HepG2 (cell line): ENCODE data around the gene FAM114A2. TPM values are rescaled to one million over a fixed set of nuclear protein-coding genes. Genes with fewer than 3 reads are reported as not detected.

Source experiments
- ATAC-seq: fragments of 200-7000 bp; cut with Tn5 transposase; 3 replicates; pipeline ENCODE4 v1.9.1; 2020; ENCODE audit warnings: mild to moderate bottlenecking, moderate library complexity
- BruUV-seq: library from RNA; stranded (reverse); fragments of 400-500 nt; replicated peaks from 2 replicates; lab custom pipeline; 2021; lab: Mats Ljungman, UMichigan
- CTCF ChIA-PET: fragments of 300-600 bp; formaldehyde crosslinking; extraction: SDS; loops from one replicate; lab custom pipeline; 2021; ENCODE audit warnings: low total read pairs, inconsistent platforms, low intra/inter-chr PET ratio; lab: Yijun Ruan, JAX
- POLR2A ChIA-PET: fragments of 350-600 bp; sonication (Branson Sonifier 250); formaldehyde crosslinking; loops from one replicate; lab custom pipeline; 2020; ENCODE audit warnings: antibody characterized with exemption, inconsistent platforms; lab: Yijun Ruan, JAX
- DNase-seq: peaks from one replicate; pipeline ENCODE4 v3.0.0-alpha.2; 2015; ENCODE audit warnings: low spot score
- FAIRE-seq: peaks from 3 replicates; lab custom pipeline; 2011; peaks lifted over from hg19 to GRCh38; lab: Jason Lieb, UNC
- H2AFZ ChIP-seq: one replicate; pipeline ENCODE4 v1.6.1; 2011; ENCODE audit warnings: low read length, inconsistent platforms
- H3K27ac ChIP-seq: fragments of 300-600 bp; 3 replicates; pipeline ENCODE4 v1.8.0; 2011; ENCODE audit warnings: mixed run types, mild to moderate bottlenecking, mixed read lengths, low read length, inconsistent platforms; ENCODE audit not compliant: insufficient read depth; ENCODE audit errors: extremely low read length
- H3K27me3 ChIP-seq, 2 experiments: fragments of 200-600 bp in 1 of 2; 2 replicates in 1 of 2; 3 replicates in 1 of 2; pipeline versions ENCODE4 v1.6.0 to v1.8.0; 2011; ENCODE audit warnings: low read length in 2 of 2, mild to moderate bottlenecking in 2 of 2, moderate library complexity in 2 of 2, inconsistent platforms in 1 of 2; ENCODE audit not compliant: insufficient read depth in 2 of 2, control insufficient read depth in 1 of 2
- H3K36me3 ChIP-seq, 2 experiments: fragments of 200-600 bp in 1 of 2; replicated peaks in 1 of 2; 2 replicates in 1 of 2; 3 replicates in 1 of 2; pipeline versions ENCODE4 v1.5.1 to v1.8.0; 2011; ENCODE audit warnings: low read length in 2 of 2, inconsistent platforms in 1 of 2; ENCODE audit not compliant: insufficient read depth in 2 of 2, control insufficient read depth in 1 of 2
- H3K4me1 ChIP-seq: 2 replicates; pipeline ENCODE4 v1.5.1; 2012; ENCODE audit warnings: low read length, inconsistent platforms; ENCODE audit not compliant: insufficient read depth
- H3K4me2 ChIP-seq: 2 replicates; pipeline ENCODE4 v1.6.0; 2011; ENCODE audit warnings: low read depth, low read length, inconsistent platforms
- H3K4me3 ChIP-seq, 3 experiments: fragments of 200-600 bp in 1 of 3; sonication (generic), shearing (Covaris generic) in 1 of 3; replicated peaks in 1 of 3; 2 replicates each; pipeline ENCODE4 v1.5.1; 2011 to 2016; ENCODE audit warnings: low read length in 3 of 3, inconsistent platforms in 2 of 3, low read depth in 2 of 3, mild to moderate bottlenecking in 2 of 3, control low read depth in 1 of 3, mixed read lengths in 1 of 3; ENCODE audit not compliant: insufficient read depth in 1 of 3
- H3K79me2 ChIP-seq: one replicate; pipeline ENCODE4 v1.6.1; 2011; ENCODE audit warnings: low read length, inconsistent platforms; ENCODE audit not compliant: insufficient read depth
- H3K9ac ChIP-seq: 2 replicates; pipeline ENCODE4 v1.6.0; 2011; ENCODE audit warnings: mild to moderate bottlenecking, low read depth, low read length, inconsistent platforms; ENCODE audit not compliant: insufficient read depth
- H3K9me3 ChIP-seq: 2 replicates; pipeline ENCODE4 v1.5.1; 2012; ENCODE audit warnings: mild to moderate bottlenecking, low read length
- H4K20me1 ChIP-seq: 2 replicates; pipeline ENCODE4 v1.6.0; 2011; ENCODE audit warnings: inconsistent platforms, mild to moderate bottlenecking, low read length, moderate library complexity; ENCODE audit not compliant: insufficient read depth
- CBX1 ChIP-seq: IDR thresholded peaks from one replicate; pipeline ENCODE4 v1.6.1; 2016; ENCODE audit warnings: antibody characterized with exemption, low read depth
- CENPX ChIP-seq: sonication (generic); formaldehyde crosslinking; IDR thresholded peaks from 2 replicates; pipeline ENCODE4 v1.9.0; 2021; ENCODE audit warnings: mild to moderate bottlenecking, missing genetic modification reagents, moderate library complexity
- ESRRA ChIP-seq: sonication (generic); formaldehyde crosslinking; IDR thresholded peaks from 2 replicates; pipeline ENCODE4 v1.5.1; 2020; ENCODE audit warnings: mild to moderate bottlenecking, low read depth, missing genetic modification reagents
- HOXD1 ChIP-seq: sonication (generic); formaldehyde crosslinking; IDR thresholded peaks from 2 replicates; pipeline ENCODE4 v1.5.0; 2020; ENCODE audit warnings: missing genetic modification reagents
- MBNL3 ChIP-seq: fragments of 250-450 bp; sonication (Bioruptor Pico); conservative IDR thresholded peaks from 2 replicates; pipeline ENCODE4 v1.8.0; 2022; ENCODE audit warnings: mild to moderate bottlenecking, inconsistent platforms
- NFYB ChIP-seq: sonication (generic); formaldehyde crosslinking; IDR thresholded peaks from 2 replicates; pipeline ENCODE4 v1.4.0; 2020; ENCODE audit warnings: missing genetic modification reagents
- RAD21 ChIP-seq: fragments of 450-650 bp; formaldehyde crosslinking; IDR thresholded peaks from 2 replicates; pipeline ENCODE4 v1.5.0; 2020; ENCODE audit warnings: mild to moderate bottlenecking
- SNAPC5 ChIP-seq: sonication (generic); formaldehyde crosslinking; IDR thresholded peaks from 2 replicates; pipeline ENCODE4 v1.8.1; 2023; ENCODE audit warnings: mild to moderate bottlenecking, missing genetic modification reagents, borderline replicate concordance
- TFE3 ChIP-seq: IDR thresholded peaks from 2 replicates; pipeline ENCODE4 v1.6.1; 2016
- ZBTB7A ChIP-seq: sonication (generic); formaldehyde crosslinking; IDR thresholded peaks from 2 replicates; pipeline ENCODE4 v1.8.0; 2022; ENCODE audit warnings: mild to moderate bottlenecking, missing genetic modification reagents
- ZFP62 ChIP-seq: sonication (generic); formaldehyde crosslinking; IDR thresholded peaks from 2 replicates; pipeline ENCODE4 v1.4.0; 2020; ENCODE audit warnings: missing genetic modification reagents
- ZNF180 ChIP-seq: sonication (generic); formaldehyde crosslinking; IDR thresholded peaks from 2 replicates; pipeline ENCODE4 v1.4.0; 2020; ENCODE audit warnings: low read depth, missing genetic modification reagents, borderline replicate concordance
- ZNF292 ChIP-seq: sonication (generic); formaldehyde crosslinking; IDR thresholded peaks from 2 replicates; pipeline ENCODE4 v1.8.1; 2022; ENCODE audit warnings: mild to moderate bottlenecking, low read depth, missing genetic modification reagents, borderline replicate concordance
- ZNF333 ChIP-seq: sonication (generic); formaldehyde crosslinking; IDR thresholded peaks from 2 replicates; pipeline ENCODE4 v1.4.0; 2020; ENCODE audit warnings: mild to moderate bottlenecking, missing genetic modification reagents, borderline replicate concordance
- ZNF563 ChIP-seq: sonication (generic); formaldehyde crosslinking; IDR thresholded peaks from 2 replicates; pipeline ENCODE4 v1.8.0; 2022; ENCODE audit warnings: mild to moderate bottlenecking, moderate library complexity, missing genetic modification reagents
- ZNF775 ChIP-seq: sonication (generic); formaldehyde crosslinking; IDR thresholded peaks from 2 replicates; pipeline ENCODE4 v1.4.0; 2020; ENCODE audit warnings: missing genetic modification reagents, mild to moderate bottlenecking, moderate library complexity, borderline replicate concordance
- ZNF780A ChIP-seq: sonication (generic); formaldehyde crosslinking; IDR thresholded peaks from 2 replicates; pipeline ENCODE4 v1.8.0; 2022; ENCODE audit warnings: mild to moderate bottlenecking, missing genetic modification reagents, moderate library complexity
- ZSCAN30 ChIP-seq: sonication (generic); formaldehyde crosslinking; IDR thresholded peaks from 2 replicates; pipeline ENCODE4 v1.5.0; 2020; ENCODE audit warnings: mild to moderate bottlenecking, missing genetic modification reagents
- WGBS: methylation state at CpG from one replicate; pipeline ENCODE4 v1.1.6; 2017; ENCODE audit warnings: low lambda C conversion rate; 5-methylcytosine and 5-hydroxymethylcytosine counted together
- in situ Hi-C: cut with HindIII; loops from 2 replicates; pipeline ENCODE4 v1.10.0; 2017; ENCODE audit warnings: low pct_unique_long_range_greater_than_20kb; ENCODE audit not compliant: extremely low pct_ligation_motif_present
- intact Hi-C: fragments of 100-400 bp; cut with micrococcal nuclease; formaldehyde crosslinking; loops from one replicate; pipeline ENCODE4 v1.10.0; 2022; ENCODE audit not compliant: unreplicated experiment
- polyA plus RNA-seq, 8 experiments: library from polyadenylated mRNA; depleted of rRNA in 3 of 8; stranded (reverse) in 7 of 8; unstranded in 1 of 8; fragments of >200 nt; fragmentation: Illumina TruSeq in 4 of 8; extraction: Trizol in 4 of 8; gene quantifications; 2 replicates each; pipeline versions ENCODE4 v1.2.1 to v1.2.3, GENCODE V29; 2011 to 2016; ENCODE audit warnings: low read depth in 4 of 8, missing spikeins in 1 of 8, mixed read lengths in 1 of 8; ENCODE audit not compliant: insufficient read depth in 1 of 8
- total RNA-seq, 5 experiments: library from RNA; depleted of rRNA; stranded (reverse); fragments of >200 nt; fragmentation: Illumina TruSeq; extraction: Trizol; gene quantifications; 2 replicates each; pipeline ENCODE4 v1.2.3, GENCODE V29; 2016; ENCODE audit warnings: low read depth in 1 of 5
- TF ChIP-seq, protein P1 (sequence below): sonication (generic); formaldehyde crosslinking; IDR thresholded peaks from 2 replicates; pipeline ENCODE4 v1.4.0; 2020; ENCODE audit warnings: missing genetic modification reagents, borderline replicate concordance
- TF ChIP-seq, protein P2 (sequence below): sonication (generic); formaldehyde crosslinking; IDR thresholded peaks from 2 replicates; pipeline ENCODE4 v1.4.0; 2020; ENCODE audit warnings: missing genetic modification reagents; ENCODE audit errors: not compliant biosample characterization
- TF ChIP-seq, protein P3 (sequence below): IDR thresholded peaks from 2 replicates; pipeline ENCODE4 v1.6.1; 2016; ENCODE audit warnings: low read depth

The FAM114A2 gene
- total and polyA plus RNA-seq, 2 of the 13 experiments (the other 11 are each of a cell fraction or from before 2014, with no cell fraction given), result 6.9 to 11.4 TPM

DNA sequence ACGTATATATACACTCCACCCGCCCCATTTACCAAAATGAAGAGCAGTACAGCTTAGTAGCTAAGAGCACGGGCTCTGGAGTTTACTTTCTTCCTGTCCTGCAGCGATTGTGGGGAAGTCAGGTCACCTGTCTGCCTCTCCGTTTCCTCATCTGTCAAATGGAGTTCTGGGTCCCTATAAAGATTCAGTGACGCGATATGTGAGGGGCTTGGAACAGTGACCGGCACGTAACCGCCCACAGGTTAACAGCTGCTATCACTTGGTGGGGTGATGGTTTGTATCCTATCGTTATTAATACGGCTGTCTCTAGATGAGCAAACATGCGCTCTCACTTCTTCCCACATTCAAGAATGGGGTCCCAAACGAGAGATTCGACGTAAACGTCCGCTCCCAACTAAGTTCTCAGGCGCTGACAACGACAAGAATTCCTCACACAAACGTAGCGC is 426 bp downstream of the FAM114A2 start:
- CTCF ChIA-PET, result no interaction called here
- no peaks in the 10 kb centered on the region for H3K36me3 ChIP-seq
- in situ Hi-C loops (no loop called here), intact Hi-C loops (no loop called here)
- H4K20me1 ChIP-seq, result no peaks in the 10 kb centered on the region
- WGBS, result under 1% methylated on average over 19 of the region's 22 CpGs
- ATAC-seq, result peak; percentile 57
- TSS peak; percentile 85 for BruUV-seq
- H3K9me3 ChIP-seq, result no peaks in the 10 kb centered on the region
- peak; percentile 43 for DNase-seq
- H3K4me1 ChIP-seq, result peaks cover 31% of the 10 kb centered on the region
- peak overlapping the region; percentile 79 for H3K4me2 ChIP-seq
- peaks cover 19% of the 10 kb centered on the region for H3K79me2 ChIP-seq
- FAIRE-seq, result no peak
- peak overlapping the region; percentile 82 for H3K9ac ChIP-seq
- H2AFZ ChIP-seq, result peak overlapping the region; percentile 99
- H3K4me3 ChIP-seq, result peak overlapping the region; percentile 80 to 96 (median 85)
- peak overlapping the region; percentile 82 for H3K27ac ChIP-seq
- no peaks in the 10 kb centered on the region; a peak in 1 of 5 replicates for H3K27me3 ChIP-seq
- POLR2A ChIA-PET, result interaction anchor here (0.7 to 1.8 kb wide), 12 partner anchors 9 to 820 kb away, joined by 3 to 11 read pairs (median 4); partner anchors contain the start of genes CNOT8 and GALNT10
- TF ChIP-seq ZNF563 (CRISPR knock-in tag) (no peak), ZNF180 (CRISPR knock-in tag) (no peak), ZFP62 (no peak), ZNF333 (CRISPR knock-in tag) (no peak), ESRRA (CRISPR knock-in tag) (no peak), MBNL3 (CRISPR knock-in tag) (no peak), RAD21 (CRISPR knock-in tag) (no peak), ZNF292 (CRISPR knock-in tag) (no peak), CENPX (no peak), ZBTB7A (CRISPR knock-in tag) (no peak; the same call in 1 of the 2 replicates), TFE3 (no peak; the same call in 1 of the 2 replicates), HOXD1 (CRISPR knock-in tag) (no peak), NFYB (CRISPR knock-in tag) (no peak), CBX1 (peak; percentile 4), ZNF780A (peak; percentile 64; the same call in 1 of the 2 replicates), ZSCAN30 (CRISPR knock-in tag) (no peak), ZNF775 (CRISPR knock-in tag) (no peak), SNAPC5 (CRISPR knock-in tag) (no peak)
- TF ChIP-seq, protein P1, sequence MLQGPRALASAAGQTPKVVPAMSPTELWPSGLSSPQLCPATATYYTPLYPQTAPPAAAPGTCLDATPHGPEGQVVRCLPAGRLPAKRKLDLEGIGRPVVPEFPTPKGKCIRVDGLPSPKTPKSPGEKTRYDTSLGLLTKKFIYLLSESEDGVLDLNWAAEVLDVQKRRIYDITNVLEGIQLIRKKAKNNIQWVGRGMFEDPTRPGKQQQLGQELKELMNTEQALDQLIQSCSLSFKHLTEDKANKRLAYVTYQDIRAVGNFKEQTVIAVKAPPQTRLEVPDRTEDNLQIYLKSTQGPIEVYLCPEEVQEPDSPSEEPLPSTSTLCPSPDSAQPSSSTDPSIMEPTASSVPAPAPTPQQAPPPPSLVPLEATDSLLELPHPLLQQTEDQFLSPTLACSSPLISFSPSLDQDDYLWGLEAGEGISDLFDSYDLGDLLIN, result peak; percentile 16; the same call in 1 of the 2 replicates
- TF ChIP-seq, protein P2, sequence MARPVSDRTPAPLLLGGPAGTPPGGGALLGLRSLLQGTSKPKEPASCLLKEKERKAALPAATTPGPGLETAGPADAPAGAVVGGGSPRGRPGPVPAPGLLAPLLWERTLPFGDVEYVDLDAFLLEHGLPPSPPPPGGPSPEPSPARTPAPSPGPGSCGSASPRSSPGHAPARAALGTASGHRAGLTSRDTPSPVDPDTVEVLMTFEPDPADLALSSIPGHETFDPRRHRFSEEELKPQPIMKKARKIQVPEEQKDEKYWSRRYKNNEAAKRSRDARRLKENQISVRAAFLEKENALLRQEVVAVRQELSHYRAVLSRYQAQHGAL, result no peak
- TF ChIP-seq, protein P3, sequence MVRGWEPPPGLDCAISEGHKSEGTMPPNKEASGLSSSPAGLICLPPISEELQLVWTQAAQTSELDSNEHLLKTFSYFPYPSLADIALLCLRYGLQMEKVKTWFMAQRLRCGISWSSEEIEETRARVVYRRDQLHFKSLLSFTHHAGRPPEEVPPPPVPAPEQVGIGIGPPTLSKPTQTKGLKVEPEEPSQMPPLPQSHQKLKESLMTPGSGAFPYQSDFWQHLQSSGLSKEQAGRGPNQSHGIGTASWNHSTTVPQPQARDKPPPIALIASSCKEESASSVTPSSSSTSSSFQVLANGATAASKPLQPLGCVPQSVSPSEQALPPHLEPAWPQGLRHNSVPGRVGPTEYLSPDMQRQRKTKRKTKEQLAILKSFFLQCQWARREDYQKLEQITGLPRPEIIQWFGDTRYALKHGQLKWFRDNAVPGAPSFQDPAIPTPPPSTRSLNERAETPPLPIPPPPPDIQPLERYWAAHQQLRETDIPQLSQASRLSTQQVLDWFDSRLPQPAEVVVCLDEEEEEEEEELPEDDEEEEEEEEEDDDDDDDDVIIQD (CRISPR knock-in tag), result no peak
